K562 (cell line): ENCODE measurements around the gene ZDHHC12. TPM values are rescaled to one million over a fixed set of nuclear protein-coding genes. Genes with fewer than 3 reads are reported as not detected.

Experiments used
- CHD2 ChIP-seq: IDR thresholded peaks from 2 replicates; pipeline ENCODE4 v1.6.1; 2011; ENCODE audit warnings: low read depth, low read length
- POLR2B ChIP-seq: fragments of 450-650 bp; IDR thresholded peaks from 2 replicates; pipeline ENCODE4 v1.6.1; 2018; ENCODE audit warnings: low read depth; ENCODE audit not compliant: partially characterized antibody
- SPI1 ChIP-seq: IDR thresholded peaks from 2 replicates; pipeline ENCODE4 v1.6.1; 2011; ENCODE audit warnings: low read depth, low read length, control low read depth, borderline replicate concordance
- TFAM ChIP-seq: fragments of 250-450 bp; sonication (Bioruptor Pico); conservative IDR thresholded peaks from 2 replicates; pipeline ENCODE4 v1.5.0; 2021; ENCODE audit warnings: mild to moderate bottlenecking, moderate library complexity
- TRIM24 ChIP-seq, 2 experiments: fragments of 450-650 bp; IDR thresholded peaks; 2 replicates each; pipeline ENCODE4 v1.6.1; 2016
- ZBTB17 ChIP-seq: fragments of 450-650 bp; formaldehyde crosslinking; IDR thresholded peaks from 2 replicates; pipeline ENCODE4 v1.4.0; 2020; ENCODE audit warnings: mild to moderate bottlenecking
- ZNF347 ChIP-seq: fragments of 450-650 bp; formaldehyde crosslinking; IDR thresholded peaks from 2 replicates; pipeline ENCODE4 v1.4.0; 2020; ENCODE audit warnings: low read depth, mild to moderate bottlenecking, moderate library complexity
- ZSCAN32 ChIP-seq: fragments of 450-650 bp; formaldehyde crosslinking; IDR thresholded peaks from 2 replicates; pipeline ENCODE4 v1.4.0; 2020; ENCODE audit warnings: mild to moderate bottlenecking, moderate library complexity
- polyA plus RNA-seq, 8 experiments: library from polyadenylated mRNA; depleted of rRNA in 4 of 8; stranded (reverse) in 5 of 8; unstranded in 3 of 8; fragments of >200 nt; fragmentation: Nextera tagmentation in 2 of 8; fragmentation: Illumina TruSeq in 1 of 8; extraction: Ambion mirVana in 2 of 8; extraction: Trizol in 1 of 8; gene quantifications; 2 replicates each; pipeline versions ENCODE4 v1.2.1 to v1.2.3, GENCODE V29; 2011 to 2014; ENCODE audit warnings: inconsistent platforms in 1 of 8, missing spikeins in 1 of 8
- total RNA-seq, 7 experiments: library from RNA; depleted of rRNA in 6 of 7; stranded (reverse); fragments of >200 nt in 6 of 7; fragmentation: Illumina TruSeq in 2 of 7; extraction: Trizol in 2 of 7; gene quantifications; 2 replicates each; pipeline versions ENCODE4 v1.2.1 to v1.2.3, GENCODE V29; 2011 to 2021; ENCODE audit warnings: low replicate concordance in 1 of 7
- TF ChIP-seq, protein P1 (sequence below): fragments of 450-650 bp; IDR thresholded peaks from one replicate; pipeline ENCODE4 v1.6.1; 2018; ENCODE audit warnings: mild to moderate bottlenecking, moderate library complexity; ENCODE audit not compliant: partially characterized antibody
- TF ChIP-seq, protein P2 (sequence below): fragments of 250-450 bp; sonication (Bioruptor Pico); IDR thresholded peaks from 2 replicates; pipeline ENCODE4 v1.4.0; 2020; ENCODE audit warnings: mild to moderate bottlenecking, moderate library complexity
- TF ChIP-seq, protein P3 (sequence below): fragments of 250-450 bp; sonication (Bioruptor Pico); IDR thresholded peaks from 2 replicates; pipeline ENCODE4 v1.5.0; 2021; ENCODE audit warnings: mild to moderate bottlenecking, borderline replicate concordance
- TF ChIP-seq, protein P4 (sequence below): fragments of 250-450 bp; sonication (Bioruptor Pico); IDR thresholded peaks from 2 replicates; pipeline ENCODE4 v1.8.0; 2021; ENCODE audit warnings: moderate library complexity, mild to moderate bottlenecking, inconsistent platforms
- TF ChIP-seq, protein P5 (sequence below): sonication (generic); formaldehyde crosslinking; IDR thresholded peaks from 2 replicates; pipeline ENCODE4 v1.8.0; 2023; ENCODE audit warnings: mild to moderate bottlenecking, missing genetic modification reagents
- TF ChIP-seq, protein P6 (sequence below): fragments of 450-650 bp; IDR thresholded peaks from 2 replicates; pipeline ENCODE4 v1.6.1; 2016

Gene ZDHHC12
- total and polyA plus RNA-seq, 9 of the 15 experiments (the other 6 are each of a cell fraction or from before 2014, with no cell fraction given) = 0.21 to 38.0 (median 13.8) TPM

DNA sequence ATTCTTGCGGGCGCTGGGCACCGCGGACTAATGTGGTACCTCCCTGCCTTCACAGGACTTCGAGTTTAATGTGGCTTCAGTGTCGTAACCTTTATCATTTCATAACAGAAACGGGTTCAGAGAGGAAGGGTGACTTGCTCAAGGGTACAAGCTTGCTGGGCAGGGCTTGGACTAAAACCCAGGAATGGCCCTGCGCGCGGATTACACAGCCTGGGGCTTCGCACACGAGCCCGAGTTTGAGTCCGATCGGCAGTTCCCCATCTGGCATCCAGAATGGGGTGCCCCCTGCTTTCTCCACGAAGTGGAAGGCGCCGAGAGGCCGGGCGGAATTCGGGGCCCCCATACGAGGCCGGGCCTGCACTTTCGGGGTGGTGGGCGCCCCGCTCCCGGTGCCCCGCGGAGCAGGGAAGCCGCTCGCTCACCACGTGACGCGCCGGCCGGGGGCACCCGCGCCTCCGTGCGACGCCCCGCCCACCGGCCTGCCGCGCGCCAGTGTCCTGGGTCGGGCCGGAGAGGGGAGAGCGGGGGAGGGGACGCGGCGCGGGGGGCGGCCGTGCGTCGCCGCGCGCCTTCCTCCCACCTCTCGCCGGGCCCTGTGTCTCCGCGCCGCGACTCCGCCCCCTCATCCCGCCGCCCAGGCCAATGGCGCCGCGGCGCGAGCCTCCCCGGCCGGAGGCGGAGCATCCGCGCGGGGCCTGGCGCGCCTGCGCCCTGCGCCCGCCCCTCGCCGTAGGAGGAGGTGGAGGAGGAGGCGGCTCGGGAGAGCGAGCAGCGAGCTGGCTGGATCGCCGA, 35.2 kb downstream of the ZDHHC12 start, which contains the start of gene SET (continued):
- TF ChIP-seq, protein P1, sequence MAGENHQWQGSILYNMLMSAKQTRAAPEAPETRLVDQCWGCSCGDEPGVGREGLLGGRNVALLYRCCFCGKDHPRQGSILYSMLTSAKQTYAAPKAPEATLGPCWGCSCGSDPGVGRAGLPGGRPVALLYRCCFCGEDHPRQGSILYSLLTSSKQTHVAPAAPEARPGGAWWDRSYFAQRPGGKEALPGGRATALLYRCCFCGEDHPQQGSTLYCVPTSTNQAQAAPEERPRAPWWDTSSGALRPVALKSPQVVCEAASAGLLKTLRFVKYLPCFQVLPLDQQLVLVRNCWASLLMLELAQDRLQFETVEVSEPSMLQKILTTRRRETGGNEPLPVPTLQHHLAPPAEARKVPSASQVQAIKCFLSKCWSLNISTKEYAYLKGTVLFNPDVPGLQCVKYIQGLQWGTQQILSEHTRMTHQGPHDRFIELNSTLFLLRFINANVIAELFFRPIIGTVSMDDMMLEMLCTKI = no peak
- TF ChIP-seq SPI1 (peak; percentile 52; the same call in 1 of the 2 replicates), ZNF347 (CRISPR knock-in tag) (peak; percentile 71; the same call in 1 of the 2 replicates), ZSCAN32 (CRISPR knock-in tag) (peak; percentile 50; the same call in 1 of the 2 replicates), ZBTB17 (CRISPR knock-in tag) (peak; percentile 88), POLR2B (peak; percentile 51), CHD2 (peak; percentile 58), TRIM24 (IDR thresholded peaks at IDR 0.05) (peak; percentile 73 to 84; a peak in 3 of 4 replicates), TFAM (no peak)
- TF ChIP-seq, protein P2, sequence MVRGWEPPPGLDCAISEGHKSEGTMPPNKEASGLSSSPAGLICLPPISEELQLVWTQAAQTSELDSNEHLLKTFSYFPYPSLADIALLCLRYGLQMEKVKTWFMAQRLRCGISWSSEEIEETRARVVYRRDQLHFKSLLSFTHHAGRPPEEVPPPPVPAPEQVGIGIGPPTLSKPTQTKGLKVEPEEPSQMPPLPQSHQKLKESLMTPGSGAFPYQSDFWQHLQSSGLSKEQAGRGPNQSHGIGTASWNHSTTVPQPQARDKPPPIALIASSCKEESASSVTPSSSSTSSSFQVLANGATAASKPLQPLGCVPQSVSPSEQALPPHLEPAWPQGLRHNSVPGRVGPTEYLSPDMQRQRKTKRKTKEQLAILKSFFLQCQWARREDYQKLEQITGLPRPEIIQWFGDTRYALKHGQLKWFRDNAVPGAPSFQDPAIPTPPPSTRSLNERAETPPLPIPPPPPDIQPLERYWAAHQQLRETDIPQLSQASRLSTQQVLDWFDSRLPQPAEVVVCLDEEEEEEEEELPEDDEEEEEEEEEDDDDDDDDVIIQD = peak; percentile 86
- TF ChIP-seq, protein P3, sequence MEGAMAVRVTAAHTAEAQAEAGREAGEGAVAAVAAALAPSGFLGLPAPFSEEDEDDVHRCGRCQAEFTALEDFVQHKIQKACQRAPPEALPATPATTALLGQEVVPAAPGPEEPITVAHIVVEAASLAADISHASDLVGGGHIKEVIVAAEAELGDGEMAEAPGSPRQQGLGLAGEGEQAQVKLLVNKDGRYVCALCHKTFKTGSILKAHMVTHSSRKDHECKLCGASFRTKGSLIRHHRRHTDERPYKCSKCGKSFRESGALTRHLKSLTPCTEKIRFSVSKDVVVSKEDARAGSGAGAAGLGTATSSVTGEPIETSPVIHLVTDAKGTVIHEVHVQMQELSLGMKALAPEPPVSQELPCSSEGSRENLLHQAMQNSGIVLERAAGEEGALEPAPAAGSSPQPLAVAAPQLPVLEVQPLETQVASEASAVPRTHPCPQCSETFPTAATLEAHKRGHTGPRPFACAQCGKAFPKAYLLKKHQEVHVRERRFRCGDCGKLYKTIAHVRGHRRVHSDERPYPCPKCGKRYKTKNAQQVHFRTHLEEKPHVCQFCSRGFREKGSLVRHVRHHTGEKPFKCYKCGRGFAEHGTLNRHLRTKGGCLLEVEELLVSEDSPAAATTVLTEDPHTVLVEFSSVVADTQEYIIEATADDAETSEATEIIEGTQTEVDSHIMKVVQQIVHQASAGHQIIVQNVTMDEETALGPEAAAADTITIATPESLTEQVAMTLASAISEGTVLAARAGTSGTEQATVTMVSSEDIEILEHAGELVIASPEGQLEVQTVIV (CRISPR knock-in tag) = peak; percentile 22; the same call in 1 of the 2 replicates
- TF ChIP-seq, protein P4, sequence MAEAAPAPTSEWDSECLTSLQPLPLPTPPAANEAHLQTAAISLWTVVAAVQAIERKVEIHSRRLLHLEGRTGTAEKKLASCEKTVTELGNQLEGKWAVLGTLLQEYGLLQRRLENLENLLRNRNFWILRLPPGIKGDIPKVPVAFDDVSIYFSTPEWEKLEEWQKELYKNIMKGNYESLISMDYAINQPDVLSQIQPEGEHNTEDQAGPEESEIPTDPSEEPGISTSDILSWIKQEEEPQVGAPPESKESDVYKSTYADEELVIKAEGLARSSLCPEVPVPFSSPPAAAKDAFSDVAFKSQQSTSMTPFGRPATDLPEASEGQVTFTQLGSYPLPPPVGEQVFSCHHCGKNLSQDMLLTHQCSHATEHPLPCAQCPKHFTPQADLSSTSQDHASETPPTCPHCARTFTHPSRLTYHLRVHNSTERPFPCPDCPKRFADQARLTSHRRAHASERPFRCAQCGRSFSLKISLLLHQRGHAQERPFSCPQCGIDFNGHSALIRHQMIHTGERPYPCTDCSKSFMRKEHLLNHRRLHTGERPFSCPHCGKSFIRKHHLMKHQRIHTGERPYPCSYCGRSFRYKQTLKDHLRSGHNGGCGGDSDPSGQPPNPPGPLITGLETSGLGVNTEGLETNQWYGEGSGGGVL (CRISPR knock-in tag) = no peak
- TF ChIP-seq, protein P5, sequence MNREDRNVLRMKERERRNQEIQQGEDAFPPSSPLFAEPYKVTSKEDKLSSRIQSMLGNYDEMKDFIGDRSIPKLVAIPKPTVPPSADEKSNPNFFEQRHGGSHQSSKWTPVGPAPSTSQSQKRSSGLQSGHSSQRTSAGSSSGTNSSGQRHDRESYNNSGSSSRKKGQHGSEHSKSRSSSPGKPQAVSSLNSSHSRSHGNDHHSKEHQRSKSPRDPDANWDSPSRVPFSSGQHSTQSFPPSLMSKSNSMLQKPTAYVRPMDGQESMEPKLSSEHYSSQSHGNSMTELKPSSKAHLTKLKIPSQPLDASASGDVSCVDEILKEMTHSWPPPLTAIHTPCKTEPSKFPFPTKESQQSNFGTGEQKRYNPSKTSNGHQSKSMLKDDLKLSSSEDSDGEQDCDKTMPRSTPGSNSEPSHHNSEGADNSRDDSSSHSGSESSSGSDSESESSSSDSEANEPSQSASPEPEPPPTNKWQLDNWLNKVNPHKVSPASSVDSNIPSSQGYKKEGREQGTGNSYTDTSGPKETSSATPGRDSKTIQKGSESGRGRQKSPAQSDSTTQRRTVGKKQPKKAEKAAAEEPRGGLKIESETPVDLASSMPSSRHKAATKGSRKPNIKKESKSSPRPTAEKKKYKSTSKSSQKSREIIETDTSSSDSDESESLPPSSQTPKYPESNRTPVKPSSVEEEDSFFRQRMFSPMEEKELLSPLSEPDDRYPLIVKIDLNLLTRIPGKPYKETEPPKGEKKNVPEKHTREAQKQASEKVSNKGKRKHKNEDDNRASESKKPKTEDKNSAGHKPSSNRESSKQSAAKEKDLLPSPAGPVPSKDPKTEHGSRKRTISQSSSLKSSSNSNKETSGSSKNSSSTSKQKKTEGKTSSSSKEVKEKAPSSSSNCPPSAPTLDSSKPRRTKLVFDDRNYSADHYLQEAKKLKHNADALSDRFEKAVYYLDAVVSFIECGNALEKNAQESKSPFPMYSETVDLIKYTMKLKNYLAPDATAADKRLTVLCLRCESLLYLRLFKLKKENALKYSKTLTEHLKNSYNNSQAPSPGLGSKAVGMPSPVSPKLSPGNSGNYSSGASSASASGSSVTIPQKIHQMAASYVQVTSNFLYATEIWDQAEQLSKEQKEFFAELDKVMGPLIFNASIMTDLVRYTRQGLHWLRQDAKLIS (CRISPR knock-in tag) = peak; percentile 78; the same call in 1 of the 2 replicates
- TF ChIP-seq, protein P6, sequence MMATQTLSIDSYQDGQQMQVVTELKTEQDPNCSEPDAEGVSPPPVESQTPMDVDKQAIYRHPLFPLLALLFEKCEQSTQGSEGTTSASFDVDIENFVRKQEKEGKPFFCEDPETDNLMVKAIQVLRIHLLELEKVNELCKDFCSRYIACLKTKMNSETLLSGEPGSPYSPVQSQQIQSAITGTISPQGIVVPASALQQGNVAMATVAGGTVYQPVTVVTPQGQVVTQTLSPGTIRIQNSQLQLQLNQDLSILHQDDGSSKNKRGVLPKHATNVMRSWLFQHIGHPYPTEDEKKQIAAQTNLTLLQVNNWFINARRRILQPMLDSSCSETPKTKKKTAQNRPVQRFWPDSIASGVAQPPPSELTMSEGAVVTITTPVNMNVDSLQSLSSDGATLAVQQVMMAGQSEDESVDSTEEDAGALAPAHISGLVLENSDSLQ = no peak
